Hematopoietic multipotent progenitor cell treated with erythropoietin and hydrocortisone succinate and interleukin-3 and kit ligand, for 6 days (in vitro differentiated cells): ENCODE results near the gene SERPINF2.
"Not testable (repeated sequence)": the region's sequence is repeated elsewhere in the genome, so short reads cannot be mapped to it uniquely, and the experiment has no call there.

Experiments
- DNase-seq: peaks from one replicate; pipeline ENCODE4 v3.0.0-alpha.2; 2015

SERPINF2 gene

DNA sequence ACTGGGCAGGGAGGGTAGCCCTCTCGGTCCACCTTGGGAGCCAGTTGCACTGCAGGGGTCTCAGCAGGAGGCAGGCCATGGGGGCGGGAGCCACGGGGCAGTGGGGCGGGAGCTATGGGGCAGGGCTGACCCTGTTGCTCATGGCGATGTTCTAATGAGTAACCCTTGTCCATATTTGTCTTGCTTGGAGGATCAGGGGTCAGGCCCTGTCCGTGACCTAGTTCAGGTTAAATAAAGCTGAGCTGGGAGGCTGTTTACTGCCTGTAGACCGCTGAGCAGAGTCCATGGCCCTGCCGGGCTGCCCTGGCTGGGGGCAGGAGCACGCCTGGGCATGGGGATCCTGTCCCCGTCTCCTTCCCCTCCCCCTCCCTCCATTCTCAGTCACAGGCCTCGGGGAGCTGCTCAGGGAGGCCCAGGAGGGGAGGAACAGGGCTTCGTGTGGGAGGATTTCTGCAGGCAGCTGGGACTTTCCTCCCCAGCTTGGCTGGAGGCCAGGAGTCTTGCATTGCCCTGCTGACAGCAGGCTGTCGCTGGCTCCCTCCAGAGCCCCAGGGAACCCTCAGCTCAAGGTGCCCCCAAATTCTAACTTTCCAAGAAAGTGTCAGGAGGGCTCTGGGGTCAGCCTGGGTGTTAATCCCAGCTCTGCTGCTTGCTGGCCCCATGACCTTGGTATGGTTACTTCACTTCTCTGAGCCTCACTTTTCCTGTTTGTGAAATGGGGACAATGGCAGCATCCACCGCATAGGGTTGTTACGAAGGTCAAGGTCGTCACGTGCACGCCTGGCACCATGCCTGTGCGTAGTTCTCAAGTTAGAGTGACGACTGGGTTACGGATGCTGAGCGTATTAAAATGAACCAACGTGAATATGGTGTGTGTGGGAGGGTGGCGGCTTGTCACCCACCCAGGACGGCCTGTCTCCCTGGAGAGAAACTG, 6.1 kb upstream of the SERPINF2 start:
- DNase-seq, result peak; percentile 68

GRCh38 chr17:1737531-1738291, 5.0 kb upstream of the SERPINF2 start:
- no peak for DNase-seq

GRCh38 chr17:1741899-1742298, 772 bp upstream of the SERPINF2 start:
- not testable (repeated sequence) for DNase-seq

DNA sequence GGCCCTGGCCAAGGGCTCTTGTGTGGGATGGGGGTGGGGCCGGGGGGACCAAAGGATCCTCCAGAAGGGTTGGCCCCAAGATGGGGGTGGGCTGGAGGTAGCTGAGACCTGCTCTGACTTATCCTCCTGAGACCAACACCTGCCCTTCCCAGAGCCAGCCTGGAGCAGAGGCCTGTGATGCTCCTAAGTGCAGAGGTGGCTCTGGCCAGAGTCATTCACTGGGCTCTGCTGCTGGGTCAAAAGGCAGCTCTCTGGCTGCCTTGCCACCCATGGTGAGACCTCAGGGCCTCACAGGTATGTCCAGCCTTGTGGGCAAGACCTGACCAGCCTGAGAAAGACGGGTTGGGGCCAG, 393 bp downstream of the SERPINF2 start:
- DNase-seq, result no peak

- no peak for DNase-seq
Observed at GRCh38 chr17:1744551-1745512, 2.2 kb downstream of the SERPINF2 start.

DNA sequence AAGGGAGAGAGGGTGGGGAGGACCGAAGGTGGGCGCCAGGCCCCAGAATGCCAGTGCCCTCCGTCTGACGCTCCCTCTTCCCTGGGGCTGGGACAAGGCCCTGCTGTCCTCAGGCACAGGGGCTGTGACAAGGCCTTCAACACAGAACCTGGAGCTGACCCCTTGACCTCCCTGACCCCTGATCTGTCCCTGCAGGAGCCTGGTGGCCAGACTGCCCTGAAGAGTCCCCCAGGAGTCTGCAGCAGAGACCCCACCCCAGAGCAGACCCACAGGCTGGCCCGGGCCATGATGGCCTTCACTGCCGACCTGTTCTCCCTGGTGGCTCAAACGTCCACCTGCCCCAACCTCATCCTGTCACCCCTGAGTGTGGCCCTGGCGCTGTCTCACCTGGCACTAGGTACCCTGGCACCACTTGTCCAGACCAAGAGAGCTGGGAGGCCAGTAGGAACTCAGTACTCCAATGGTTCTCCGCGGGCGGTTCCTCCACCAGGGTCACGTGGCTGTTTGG, 2.9 kb downstream of the SERPINF2 start:
- DNase-seq, result no peak

- DNase-seq, result no peak
Observed at GRCh38 chr17:1746975-1747543, 4.4 kb downstream of the SERPINF2 start.

DNA sequence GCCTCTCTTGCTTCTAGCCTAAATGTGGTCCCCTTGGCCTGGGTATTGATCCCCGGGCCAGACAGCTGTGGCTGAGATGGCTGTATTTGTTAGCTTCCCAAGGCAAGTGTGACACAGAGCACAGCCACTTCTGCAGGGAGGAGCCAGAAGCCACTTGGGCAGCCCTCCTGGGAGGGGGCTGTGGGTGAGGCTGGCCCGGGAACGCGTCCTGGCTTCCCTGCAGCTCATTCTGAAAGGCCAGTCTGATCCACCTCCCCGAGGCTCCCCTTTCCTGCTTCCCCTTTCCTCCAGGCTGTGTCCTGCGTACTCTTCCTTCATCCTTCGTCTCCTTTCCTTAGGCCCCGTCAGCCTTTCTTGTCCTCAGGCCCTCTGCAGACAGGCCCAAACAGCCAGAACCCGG, 8.0 kb downstream of the SERPINF2 start:
- DNase-seq, result no peak

- peak; percentile 60 for DNase-seq
Observed at GRCh38 chr17:1752425-1753262, 10.0 kb downstream of the SERPINF2 start.

- no peak for DNase-seq
Observed at GRCh38 chr17:1753767-1754429, 11.2 kb downstream of the SERPINF2 start.

- DNase-seq, result no peak
Observed at GRCh38 chr17:1754430-1755112, 11.9 kb downstream of the SERPINF2 start.

DNA sequence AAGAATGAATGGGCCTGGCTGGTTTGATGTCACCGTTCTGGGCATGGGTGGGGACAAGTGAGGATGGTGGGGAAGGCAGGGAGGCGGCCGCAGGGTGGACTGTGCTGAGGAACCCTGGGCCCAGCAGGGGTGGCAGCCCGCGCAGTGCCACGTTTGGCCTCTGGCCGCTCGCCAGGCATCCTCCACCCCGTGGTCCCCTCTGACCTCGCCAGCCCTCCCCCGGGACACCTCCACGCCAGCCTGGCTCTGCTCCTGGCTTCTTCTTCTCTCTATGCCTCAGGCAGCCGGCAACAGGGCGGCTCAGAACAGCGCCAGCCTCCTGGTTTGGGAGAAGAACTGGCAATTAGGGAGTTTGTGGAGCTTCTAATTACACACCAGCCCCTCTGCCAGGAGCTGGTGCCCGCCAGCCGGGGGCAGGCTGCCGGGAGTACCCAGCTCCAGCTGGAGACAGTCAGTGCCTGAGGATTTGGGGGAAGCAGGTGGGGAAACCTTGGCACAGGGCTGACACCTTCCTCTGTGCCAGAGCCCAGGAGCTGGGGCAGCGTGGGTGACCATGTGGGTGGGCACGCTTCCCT, 12.7 kb downstream of the SERPINF2 start:
- DNase-seq, result no peak

DNA sequence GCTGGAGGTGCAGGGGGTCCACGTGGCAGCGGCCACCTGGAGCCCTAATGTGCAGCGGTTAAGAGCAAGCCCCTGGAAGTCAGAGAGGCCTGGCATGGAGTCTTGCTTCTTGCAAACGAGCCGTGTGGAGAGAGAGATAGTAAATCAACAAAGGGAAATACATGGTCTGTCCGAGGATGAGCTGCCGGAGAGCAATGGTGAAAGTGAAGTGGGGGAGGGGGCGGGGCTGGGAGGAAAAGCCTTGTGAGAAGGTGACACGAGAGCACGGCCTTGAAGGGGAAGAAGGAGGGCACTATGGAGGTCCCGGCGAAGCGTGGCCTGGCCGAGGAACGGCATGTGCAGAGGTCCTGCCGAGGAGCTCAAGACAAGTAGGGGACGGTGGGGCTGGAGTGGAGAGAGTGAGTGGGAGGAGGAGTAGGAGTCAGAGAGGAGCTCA, 13.2 kb downstream of the SERPINF2 start:
- DNase-seq, result no peak

DNA sequence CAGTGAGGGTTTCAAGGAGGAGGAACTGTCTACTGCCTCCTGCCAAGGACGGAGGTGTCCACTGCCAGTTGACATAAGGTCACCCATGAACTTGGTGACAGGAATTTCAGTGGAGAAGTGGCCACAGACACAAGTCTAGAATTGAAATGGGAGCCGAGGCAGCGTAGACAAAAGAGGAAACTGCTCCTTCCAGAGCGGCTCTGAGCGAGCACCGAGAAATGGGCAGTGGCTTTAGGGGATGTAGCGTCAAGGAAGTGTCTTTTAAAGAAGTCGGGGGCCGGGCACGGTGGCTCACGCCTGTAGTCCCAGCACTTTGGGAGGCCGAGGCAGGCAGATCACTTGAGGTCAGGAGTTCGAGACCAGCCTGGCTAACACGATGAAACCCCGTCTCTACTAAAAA, 16.1 kb downstream of the SERPINF2 start:
- no peak for DNase-seq

GRCh38 chr17:1759529-1759928, 16.9 kb downstream of the SERPINF2 start:
- no peak for DNase-seq

GRCh38 chr17:1762233-1762900, 19.7 kb downstream of the SERPINF2 start:
- DNase-seq, result peak; percentile 41

- peak; percentile 85 for DNase-seq
Observed at GRCh38 chr17:1762901-1763898, 20.5 kb downstream of the SERPINF2 start.

DNA sequence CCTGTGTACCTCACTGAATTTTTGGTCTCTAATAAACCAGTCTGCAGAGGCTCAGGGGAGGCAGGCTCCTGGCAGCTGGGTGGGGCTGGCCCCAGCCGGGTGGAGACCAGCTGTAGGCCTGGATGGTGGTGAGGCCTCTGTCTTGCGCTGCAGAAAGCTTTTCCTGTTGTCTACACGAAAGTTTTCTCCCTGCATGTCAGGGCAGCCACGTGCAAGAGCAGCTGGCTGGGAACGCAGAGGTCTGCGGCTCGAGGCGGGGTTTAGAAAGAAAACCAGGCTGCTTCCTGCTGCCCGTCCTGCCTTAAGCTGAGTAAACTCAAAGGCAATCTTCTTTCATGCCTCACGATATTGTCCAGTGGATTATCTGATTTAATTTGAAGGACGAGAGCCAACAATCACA, 21.6 kb downstream of the SERPINF2 start:
- DNase-seq, result peak; percentile 89
